Peyer's patch (tissue), 4 donors: ENCODE measurements around the gene CD164. TPM values are rescaled to one million over a fixed set of nuclear protein-coding genes. Genes with fewer than 3 reads are reported as not detected.
A peak's percentile ranks its signal among the peaks of the same experiment; 100 is the strongest.

ENCODE experiments used
- DNase-seq, 3 donors: peaks; one replicate each; pipeline ENCODE4 v3.0.0-alpha.2; 2017 to 2019
- H3K27ac ChIP-seq, 4 donors: fragments of 200-600 bp; sonication (generic); one replicate each; pipeline ENCODE4 v1.5.1; 2016 to 2019
- H3K27me3 ChIP-seq, 2 donors: fragments of 200-600 bp; sonication (generic); one replicate each; pipeline ENCODE4 v1.5.1; 2019
- H3K36me3 ChIP-seq, 3 donors: fragments of 200-600 bp; sonication (generic); one replicate each; pipeline ENCODE4 v1.5.1; 2016 to 2019
- H3K4me1 ChIP-seq, 4 donors: fragments of 200-600 bp; sonication (generic); one replicate each; pipeline ENCODE4 v1.5.1; 2016 to 2019
- H3K4me3 ChIP-seq, 4 donors: fragments of 200-600 bp; sonication (generic); 1 replicate in 3 of 4; 2 replicates in 1 of 4; pipeline ENCODE4 v1.5.1; 2016 to 2019; ENCODE audit warnings: mild to moderate bottlenecking in 1 of 4
- H3K9me3 ChIP-seq, 4 donors: fragments of 200-600 bp; sonication (generic); one replicate each; pipeline ENCODE4 v1.5.1; 2016 to 2019; ENCODE audit warnings: mild to moderate bottlenecking in 1 of 4
- CTCF ChIP-seq, 6 experiments: fragments of 450-650 bp in 4 of 6; fragments of 200-600 bp in 2 of 6; sonication (generic) in 1 of 6; IDR thresholded peaks; one replicate each; pipeline ENCODE4 v1.5.1; 2017 to 2019; ENCODE audit warnings: antibody characterized with exemption in 6 of 6, mild to moderate bottlenecking in 3 of 6, moderate library complexity in 1 of 6
- POLR2A ChIP-seq, 2 donors: fragments of 450-650 bp; IDR thresholded peaks; one replicate each; pipeline ENCODE4 v1.5.1; 2017; ENCODE audit warnings: antibody characterized with exemption in 2 of 2, mild to moderate bottlenecking in 2 of 2, moderate library complexity in 2 of 2
- total RNA-seq, 4 donors: library from RNA; depleted of rRNA; stranded (reverse); fragments of >200 nt; gene quantifications; one replicate each; pipeline ENCODE4 v1.1.0, GENCODE V29; 2016

The CD164 gene
- total RNA-seq, 4 donors from 2014 or later, result 62.7 to 382 (median 216) TPM

GRCh38 chr6:109382576-109383437 is 540 bp upstream of the CD164 start:
- TF ChIP-seq POLR2A (IDR thresholded peaks at IDR 0.05), result peak; percentile 46 to 72
- peak; percentile 14 to 86 (median 66) for TF ChIP-seq CTCF (IDR thresholded peaks at IDR 0.05)
- Histone ChIP-seq H3K36me3 (peaks cover 0 to 8% (median 0%) of the 10 kb centered on the region in 3 donors), H3K4me1 (peaks cover 0 to 40% (median 10%) of the 10 kb centered on the region in 4 donors), H3K27ac (peak overlapping the region; percentile 99 to 100 (median 100)), H3K27me3 (no peaks in the 10 kb centered on the region), H3K9me3 (no peaks in the 10 kb centered on the region), H3K4me3 (peak overlapping the region; percentile 91 to 99 (median 92))
- peak; percentile 93 to 97 (median 96) for DNase-seq

- DNase-seq, result no peak
- no peaks in the 10 kb centered on the region for H3K9me3 ChIP-seq
- TF ChIP-seq CTCF (IDR thresholded peaks at IDR 0.05), result no peak
- TF ChIP-seq POLR2A (IDR thresholded peaks at IDR 0.05), result no peak
- H3K27ac ChIP-seq, result peak overlapping the region; percentile 99 to 100 (median 100)
- H3K27me3 ChIP-seq, result no peaks in the 10 kb centered on the region
- peaks cover 0 to 46% (median 10%) of the 10 kb centered on the region in 4 donors for H3K4me1 ChIP-seq
- H3K4me3 ChIP-seq, result peak overlapping the region; percentile 91 to 99 (median 92)
- H3K36me3 ChIP-seq, result peaks cover 0 to 24% (median 0%) of the 10 kb centered on the region in 3 donors
Measured at GRCh38 chr6:109381061-109381746, 1.1 kb downstream of the CD164 start.

DNA sequence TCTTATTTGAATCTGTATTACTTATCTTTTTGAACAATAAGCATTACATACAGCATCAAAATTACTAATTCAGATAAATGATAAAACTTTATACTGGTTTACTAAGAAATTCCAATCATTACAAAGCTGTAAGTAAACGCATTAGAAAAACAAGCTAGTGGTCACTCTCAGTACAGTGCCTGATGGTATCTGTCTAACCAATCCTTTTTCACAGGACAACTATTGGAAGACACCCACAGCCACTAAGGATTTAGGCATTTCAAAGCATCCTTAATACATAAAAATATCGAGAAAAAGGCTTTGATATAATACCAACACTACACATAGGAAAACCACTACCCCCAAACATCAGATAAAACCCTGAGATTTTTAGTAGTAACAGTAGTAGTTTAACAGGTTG is 2.6 kb downstream of the CD164 start:
- H3K27me3 ChIP-seq, result no peaks in the 10 kb centered on the region
- no peaks in the 10 kb centered on the region for H3K9me3 ChIP-seq
- no peak for DNase-seq
- peaks cover 0 to 39% (median 10%) of the 10 kb centered on the region in 4 donors for H3K4me1 ChIP-seq
- peak overlapping the region in 1 of 4 donors; percentile 99 for H3K27ac ChIP-seq
- TF ChIP-seq CTCF (IDR thresholded peaks at IDR 0.05), result no peak
- no peak for TF ChIP-seq POLR2A (IDR thresholded peaks at IDR 0.05)
- peaks cover 0 to 39% (median 0%) of the 10 kb centered on the region in 3 donors for H3K36me3 ChIP-seq
- H3K4me3 ChIP-seq, result peak overlapping the region in 3 of 4 donors; percentile 91 to 92 (median 91)

DNA sequence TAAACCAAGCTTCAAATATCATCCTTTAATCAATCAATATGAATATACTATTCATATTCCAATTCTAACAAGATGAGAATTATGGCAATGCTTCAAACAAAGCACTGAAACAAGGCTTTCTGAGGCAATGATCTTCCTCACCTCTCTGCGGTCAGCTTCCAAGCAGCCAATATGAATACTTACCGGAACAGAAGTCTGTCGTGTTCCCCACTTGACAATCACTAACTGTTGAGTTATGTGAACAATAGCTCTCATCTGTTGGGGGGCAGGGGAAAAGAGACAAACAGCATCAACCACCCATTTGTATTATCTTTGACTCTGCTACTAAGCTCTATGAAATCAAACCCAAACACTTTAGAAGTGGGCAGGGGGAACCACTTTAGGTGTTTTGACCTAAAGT is 4.5 kb downstream of the CD164 start:
- peaks cover 0 to 27% (median 8%) of the 10 kb centered on the region in 4 donors for H3K4me1 ChIP-seq
- H3K36me3 ChIP-seq, result peaks cover 0 to 59% (median 7%) of the 10 kb centered on the region in 3 donors
- TF ChIP-seq CTCF (IDR thresholded peaks at IDR 0.05) (no peak), POLR2A (IDR thresholded peaks at IDR 0.05) (no peak)

DNA sequence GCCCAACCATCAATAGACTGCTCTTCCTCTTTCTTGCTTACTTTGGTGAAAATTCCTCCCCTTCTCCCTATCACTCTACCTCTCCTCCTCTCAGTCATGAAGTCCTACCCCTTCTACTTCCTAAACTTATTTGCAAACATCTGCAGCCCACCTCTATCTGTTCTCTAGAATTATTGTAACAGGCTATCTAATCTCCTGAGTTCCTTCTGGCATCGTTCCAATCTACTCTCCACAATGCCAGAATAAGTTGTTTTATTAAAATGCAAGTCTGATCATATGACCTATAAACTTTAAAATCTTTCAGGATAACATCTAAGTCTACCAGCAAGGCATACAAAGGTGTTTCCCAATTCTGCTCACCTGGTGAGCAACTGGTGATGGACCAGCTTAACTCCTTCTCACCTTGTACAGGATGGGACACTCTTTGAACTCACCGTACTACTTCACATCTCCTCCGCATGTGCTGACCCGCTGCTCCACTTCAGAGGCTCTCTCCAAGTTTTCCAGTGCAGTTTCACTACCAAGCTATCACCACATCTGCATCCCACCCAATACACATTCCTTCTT is 7.9 kb downstream of the CD164 start:
- TF ChIP-seq POLR2A (IDR thresholded peaks at IDR 0.05) (no peak), CTCF (IDR thresholded peaks at IDR 0.05) (no peak)
- Histone ChIP-seq H3K27me3 (no peaks in the 10 kb centered on the region), H3K36me3 (peaks cover 0 to 91% (median 7%) of the 10 kb centered on the region in 3 donors), H3K4me3 (no peak overlapping the region), H3K27ac (no peak overlapping the region), H3K4me1 (peaks cover 0 to 22% (median 4%) of the 10 kb centered on the region in 4 donors), H3K9me3 (no peaks in the 10 kb centered on the region)
- no peak for DNase-seq

More for the DNA sequence above, 4.5 kb downstream of the CD164 start:
- no peak overlapping the region for H3K4me3 ChIP-seq
- no peaks in the 10 kb centered on the region for H3K27me3 ChIP-seq
- no peak overlapping the region for H3K27ac ChIP-seq
- no peak for DNase-seq
- H3K9me3 ChIP-seq, result no peaks in the 10 kb centered on the region
